ENCODE data around the gene CPSF4L. TPM values are rescaled to one million over a fixed set of nuclear protein-coding genes. Genes with fewer than 3 reads are reported as not detected.
A peak's percentile ranks its signal among the peaks of the same experiment; 100 is the strongest.

Gene CPSF4L
- total and polyA plus RNA-seq, 9 donors = 0.25 TPM; not detected in 8

- intact Hi-C loops (cut with DNase I) = loop anchor here in 1 of 4 donors (10.0 kb wide), 1 partner anchor 52 kb away; the partner anchor contains the start of gene CDC42EP4
- H3K36me3 ChIP-seq = no peaks in the 10 kb centered on the region
- TF ChIP-seq CTCF (IDR thresholded peaks at IDR 0.05) = no peak
- no peak for TF ChIP-seq POLR2A (IDR thresholded peaks at IDR 0.05)
- TF ChIP-seq EP300 (IDR thresholded peaks at IDR 0.05) = no peak
- H3K27me3 ChIP-seq = no peaks in the 10 kb centered on the region
- H3K4me3 ChIP-seq = no peak overlapping the region
- peak overlapping the region in 1 of 2 donors; percentile 63 for H3K27ac ChIP-seq
- 64 to 76% (median 71%) methylated on average over 12 of the region's 12 CpGs for WGBS, 3 donors
- H3K9me3 ChIP-seq = no peaks in the 10 kb centered on the region
- H3K4me1 ChIP-seq (ENCODE audit: insufficient read depth) = peaks cover 16% of the 10 kb centered on the region
- peak in 2 of 5 donors; percentile 26 to 39 for DNase-seq
These were observed 1.3 kb upstream of the CPSF4L start for GRCh38 chr17:73262676-73263642.

DNA sequence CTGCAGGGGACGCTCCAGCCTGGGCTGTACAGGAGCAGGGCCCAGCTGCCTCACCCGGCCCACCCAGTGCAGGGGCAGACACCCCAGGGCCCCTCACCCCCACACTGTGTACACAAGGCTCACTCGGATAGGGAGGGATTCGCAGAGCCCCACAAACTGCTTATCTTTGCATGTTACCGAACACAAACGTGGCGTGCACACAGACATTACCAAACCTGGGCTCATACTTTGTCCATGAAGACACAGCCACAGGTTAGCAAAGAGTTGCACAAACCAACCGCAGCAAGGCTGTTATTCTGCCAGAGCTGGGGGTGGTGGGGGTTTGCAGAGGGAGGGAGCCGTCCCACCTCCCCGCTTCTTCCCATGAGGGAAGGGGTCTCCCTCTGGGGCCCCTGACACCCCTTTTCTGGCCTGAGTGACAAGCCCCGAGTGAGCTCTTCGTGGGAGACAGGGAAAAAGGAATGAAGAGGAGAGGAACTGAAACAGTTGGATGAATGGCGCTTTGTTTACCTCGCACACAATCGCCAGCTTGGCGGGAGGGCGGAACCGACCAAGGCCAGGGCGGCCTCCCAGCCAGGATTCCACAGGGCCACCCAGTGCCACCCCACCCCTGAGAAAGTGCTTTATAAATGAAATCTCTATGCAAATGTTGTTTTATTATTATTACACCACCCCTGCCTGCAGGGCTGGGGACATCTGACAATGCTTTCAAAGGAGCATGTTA lies 434 bp upstream of the CPSF4L start:
- H3K4me1 ChIP-seq (ENCODE audit: insufficient read depth) = peaks cover 16% of the 10 kb centered on the region
- H3K9me3 ChIP-seq = no peaks in the 10 kb centered on the region
- H3K27ac ChIP-seq = peak overlapping the region in 1 of 2 donors; percentile 63
- H3K27me3 ChIP-seq = no peaks in the 10 kb centered on the region
- H3K4me3 ChIP-seq = no peak overlapping the region
- TF ChIP-seq POLR2A (IDR thresholded peaks at IDR 0.05) (no peak), CTCF (IDR thresholded peaks at IDR 0.05) (no peak), EP300 (IDR thresholded peaks at IDR 0.05) (no peak)
- WGBS, 3 donors = 25 to 40% (median 29%) methylated on average over 19 of the region's 19 CpGs
- peak in 3 of 5 donors; percentile 57 to 68 (median 59) for DNase-seq
- H3K36me3 ChIP-seq = no peaks in the 10 kb centered on the region
- intact Hi-C loops (cut with DNase I) = loop anchor here in 1 of 4 donors (10.0 kb wide), 1 partner anchor 53 kb away; the partner anchor contains the start of gene CDC42EP4

DNA sequence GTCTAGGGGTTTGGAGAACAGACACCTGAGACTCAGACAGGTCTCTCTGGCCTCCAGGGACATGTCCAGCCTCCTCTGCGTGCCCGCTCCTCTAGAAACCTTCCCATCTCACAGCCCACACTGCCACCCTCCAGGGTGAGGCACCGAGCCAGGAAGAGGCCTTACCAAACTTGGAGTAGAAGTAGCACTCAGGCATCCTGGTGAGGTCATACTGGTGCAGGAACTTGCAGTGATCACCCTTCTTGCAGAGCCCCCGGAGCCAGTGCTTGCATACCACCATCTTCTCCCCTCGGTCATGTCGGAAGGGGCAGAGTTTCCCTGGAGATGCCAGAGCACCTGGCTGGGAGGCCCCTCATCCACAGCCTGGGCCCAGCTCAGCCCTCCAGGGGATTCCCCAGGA lies 4.2 kb downstream of the CPSF4L start:
- Histone ChIP-seq H3K36me3 (no peaks in the 10 kb centered on the region), H3K9me3 (no peaks in the 10 kb centered on the region), H3K27me3 (no peaks in the 10 kb centered on the region), H3K27ac (no peak overlapping the region), H3K4me3 (no peak overlapping the region), H3K4me1 (ENCODE audit: insufficient read depth) (peaks cover 8% of the 10 kb centered on the region)
- intact Hi-C loops (cut with DNase I) = loop anchor here in 3 of 4 donors (2.0 kb wide), 2 partner anchors 111 to 113 kb away; no protein-coding TSS in a partner anchor
- DNase-seq = no peak
- TF ChIP-seq EP300 (IDR thresholded peaks at IDR 0.05) (no peak), CTCF (IDR thresholded peaks at IDR 0.05) (no peak), POLR2A (IDR thresholded peaks at IDR 0.05) (no peak)
- WGBS, 3 donors = 91 to 92% (median 92%) methylated on average over 6 of the region's 6 CpGs

- TF ChIP-seq POLR2A (IDR thresholded peaks at IDR 0.05) (no peak), CTCF (IDR thresholded peaks at IDR 0.05) (no peak), EP300 (IDR thresholded peaks at IDR 0.05) (no peak)
- H3K4me1 ChIP-seq (ENCODE audit: insufficient read depth) = peaks cover 3% of the 10 kb centered on the region
- H3K4me3 ChIP-seq = no peak overlapping the region
- no peaks in the 10 kb centered on the region for H3K36me3 ChIP-seq
- intact Hi-C loops (cut with DNase I) = loop anchor here in 3 of 4 donors (2.0 kb wide), 2 partner anchors 113 to 115 kb away; no protein-coding TSS in a partner anchor
- H3K27ac ChIP-seq = no peak overlapping the region
- 75 to 95% (median 93%) methylated on average over 3 of the region's 3 CpGs for WGBS, 3 donors
- DNase-seq = no peak
- no peaks in the 10 kb centered on the region for H3K9me3 ChIP-seq
- H3K27me3 ChIP-seq = no peaks in the 10 kb centered on the region
These were observed 5.5 kb downstream of the CPSF4L start for GRCh38 chr17:73256220-73256619.

Data from ovary (tissue), 9 donors.